Measurements from ENCODE around the gene SOS1. TPM values are rescaled to one million over a fixed set of nuclear protein-coding genes. Genes with fewer than 3 reads are reported as not detected.
"Not testable (repeated sequence)": the region's sequence is repeated elsewhere in the genome, so short reads cannot be mapped to it uniquely, and the experiment has no call there.

SOS1 gene
- total RNA-seq, 1 donor from 2014 or later, result 39.0 TPM

- H3K4me1 Mint-ChIP-seq (ENCODE audit: low read depth, unreplicated experiment), result no peaks in the 10 kb centered on the region
- no peak overlapping the region for H3K27ac Mint-ChIP-seq (ENCODE audit: unreplicated experiment)
- H3K9me3 Mint-ChIP-seq (ENCODE audit: unreplicated experiment), result no peaks in the 10 kb centered on the region
- no peaks in the 10 kb centered on the region for H3K27me3 Mint-ChIP-seq (ENCODE audit: unreplicated experiment)
- H3K36me3 Mint-ChIP-seq (ENCODE audit: unreplicated experiment), result no peaks in the 10 kb centered on the region
- no peak for DNase-seq
- TF ChIP-seq CTCF (IDR thresholded peaks at IDR 0.05; ENCODE audit: partially characterized antibody, unreplicated experiment), result no peak
- no peak overlapping the region for H3K4me3 Mint-ChIP-seq (ENCODE audit: unreplicated experiment)
Measured at GRCh38 chr2:39139511-39140237, 18.8 kb upstream of the SOS1 start.

GRCh38 chr2:39138837-39139211 lies 18.0 kb upstream of the SOS1 start:
- no peak overlapping the region for H3K27ac Mint-ChIP-seq (ENCODE audit: unreplicated experiment)
- no peak overlapping the region for H3K4me3 Mint-ChIP-seq (ENCODE audit: unreplicated experiment)
- no peaks in the 10 kb centered on the region for H3K9me3 Mint-ChIP-seq (ENCODE audit: unreplicated experiment)
- no peak for DNase-seq
- H3K36me3 Mint-ChIP-seq (ENCODE audit: unreplicated experiment), result no peaks in the 10 kb centered on the region
- no peaks in the 10 kb centered on the region for H3K4me1 Mint-ChIP-seq (ENCODE audit: low read depth, unreplicated experiment)
- no peak for TF ChIP-seq CTCF (IDR thresholded peaks at IDR 0.05; ENCODE audit: partially characterized antibody, unreplicated experiment)
- H3K27me3 Mint-ChIP-seq (ENCODE audit: unreplicated experiment), result no peaks in the 10 kb centered on the region

- H3K9me3 Mint-ChIP-seq (ENCODE audit: unreplicated experiment); H3K27ac Mint-ChIP-seq (ENCODE audit: unreplicated experiment); H3K36me3 Mint-ChIP-seq (ENCODE audit: unreplicated experiment); DNase-seq; H3K27me3 Mint-ChIP-seq (ENCODE audit: unreplicated experiment); H3K4me3 Mint-ChIP-seq (ENCODE audit: unreplicated experiment); H3K4me1 Mint-ChIP-seq (ENCODE audit: low read depth, unreplicated experiment): not testable (repeated sequence)
Measured at GRCh38 chr2:39138187-39138836, 17.5 kb upstream of the SOS1 start.

- no peaks in the 10 kb centered on the region for H3K27me3 Mint-ChIP-seq (ENCODE audit: unreplicated experiment)
- no peaks in the 10 kb centered on the region for H3K36me3 Mint-ChIP-seq (ENCODE audit: unreplicated experiment)
- H3K27ac Mint-ChIP-seq (ENCODE audit: unreplicated experiment), result no peak overlapping the region
- no peak for DNase-seq
- H3K4me1 Mint-ChIP-seq (ENCODE audit: low read depth, unreplicated experiment), result no peaks in the 10 kb centered on the region
- no peak for TF ChIP-seq CTCF (IDR thresholded peaks at IDR 0.05; ENCODE audit: partially characterized antibody, unreplicated experiment)
- H3K4me3 Mint-ChIP-seq (ENCODE audit: unreplicated experiment), result no peak overlapping the region
- no peaks in the 10 kb centered on the region for H3K9me3 Mint-ChIP-seq (ENCODE audit: unreplicated experiment)
Measured at GRCh38 chr2:39136799-39137198, 15.9 kb upstream of the SOS1 start.

GRCh38 chr2:39135690-39136259 lies 14.9 kb upstream of the SOS1 start:
- no peak for TF ChIP-seq CTCF (IDR thresholded peaks at IDR 0.05; ENCODE audit: partially characterized antibody, unreplicated experiment)
- no peak overlapping the region for H3K27ac Mint-ChIP-seq (ENCODE audit: unreplicated experiment)
- H3K27me3 Mint-ChIP-seq (ENCODE audit: unreplicated experiment), result peaks cover 1% of the 10 kb centered on the region
- no peaks in the 10 kb centered on the region for H3K36me3 Mint-ChIP-seq (ENCODE audit: unreplicated experiment)
- no peaks in the 10 kb centered on the region for H3K9me3 Mint-ChIP-seq (ENCODE audit: unreplicated experiment)
- no peak for DNase-seq
- H3K4me3 Mint-ChIP-seq (ENCODE audit: unreplicated experiment), result no peak overlapping the region
- no peaks in the 10 kb centered on the region for H3K4me1 Mint-ChIP-seq (ENCODE audit: low read depth, unreplicated experiment)

All from glutamatergic neuron (in vitro differentiated cells).